Upper lobe of left lung (tissue), 4 donors: ENCODE data around the gene ITPR1.

Experiments
- CTCF ChIP-seq, 6 experiments: fragments of 450-650 bp in 4 of 6; fragments of 200-600 bp in 2 of 6; sonication (generic) in 2 of 6; IDR thresholded peaks; one replicate each; pipeline ENCODE4 v1.5.1; 2016 to 2019; ENCODE audit warnings: antibody characterized with exemption in 6 of 6
- POLR2A ChIP-seq, 4 donors: fragments of 450-650 bp; IDR thresholded peaks; one replicate each; pipeline ENCODE4 v1.5.1; 2016 to 2017; ENCODE audit warnings: antibody characterized with exemption in 4 of 4, mild to moderate bottlenecking in 2 of 4

- TF ChIP-seq CTCF (IDR thresholded peaks at IDR 0.05): no peak
- no peak for TF ChIP-seq POLR2A (IDR thresholded peaks at IDR 0.05)
Observed at GRCh38 chr3:4684976-4685375, 191.8 kb downstream of the ITPR1 start.
